WI38 (cell line): Measurements from ENCODE around the gene PTRHD1.

Experiments
- H3K4me3 ChIP-seq: 2 replicates; pipeline ENCODE4 v1.5.1; 2011; ENCODE audit warnings: low read depth, mild to moderate bottlenecking, control low read depth, low read length
- TF ChIP-seq, protein P1 (sequence below): IDR thresholded peaks from 2 replicates; pipeline ENCODE4 v1.5.1; 2012; ENCODE audit warnings: low read depth, mild to moderate bottlenecking, control low read depth, low read length

Gene PTRHD1

DNA sequence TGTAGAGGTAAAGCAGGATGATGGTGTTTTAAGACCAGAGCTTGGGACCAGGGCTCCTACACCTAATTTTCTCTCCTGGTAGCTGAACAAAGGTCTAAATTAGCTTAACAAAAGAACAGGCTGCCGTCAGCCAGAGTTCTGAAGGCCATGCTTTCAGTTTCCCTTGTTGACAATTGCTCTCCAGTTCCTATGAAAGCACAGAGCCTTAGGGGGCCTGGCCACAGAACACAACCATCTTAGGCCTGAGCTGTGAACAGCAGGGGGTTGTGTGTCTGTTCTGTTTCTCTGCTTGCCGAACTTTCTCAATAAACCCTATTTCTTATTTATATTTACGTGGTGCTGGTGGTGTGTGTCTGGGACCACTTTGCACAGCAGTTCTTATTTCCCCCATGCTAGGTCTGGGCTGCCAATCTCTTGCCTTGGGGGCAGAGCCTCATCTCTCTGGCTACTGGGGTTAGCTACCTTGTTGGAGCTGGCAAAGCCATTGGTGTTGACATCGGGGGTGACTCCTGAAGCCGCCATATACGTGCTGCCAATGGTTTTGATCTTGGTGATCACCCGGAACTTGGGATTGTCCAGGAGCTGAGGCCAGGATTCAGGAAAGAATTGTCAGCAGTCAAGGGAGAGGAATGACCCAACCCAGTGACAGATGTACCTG, 29.0 kb upstream of the PTRHD1 start:
- TF ChIP-seq, protein P1, sequence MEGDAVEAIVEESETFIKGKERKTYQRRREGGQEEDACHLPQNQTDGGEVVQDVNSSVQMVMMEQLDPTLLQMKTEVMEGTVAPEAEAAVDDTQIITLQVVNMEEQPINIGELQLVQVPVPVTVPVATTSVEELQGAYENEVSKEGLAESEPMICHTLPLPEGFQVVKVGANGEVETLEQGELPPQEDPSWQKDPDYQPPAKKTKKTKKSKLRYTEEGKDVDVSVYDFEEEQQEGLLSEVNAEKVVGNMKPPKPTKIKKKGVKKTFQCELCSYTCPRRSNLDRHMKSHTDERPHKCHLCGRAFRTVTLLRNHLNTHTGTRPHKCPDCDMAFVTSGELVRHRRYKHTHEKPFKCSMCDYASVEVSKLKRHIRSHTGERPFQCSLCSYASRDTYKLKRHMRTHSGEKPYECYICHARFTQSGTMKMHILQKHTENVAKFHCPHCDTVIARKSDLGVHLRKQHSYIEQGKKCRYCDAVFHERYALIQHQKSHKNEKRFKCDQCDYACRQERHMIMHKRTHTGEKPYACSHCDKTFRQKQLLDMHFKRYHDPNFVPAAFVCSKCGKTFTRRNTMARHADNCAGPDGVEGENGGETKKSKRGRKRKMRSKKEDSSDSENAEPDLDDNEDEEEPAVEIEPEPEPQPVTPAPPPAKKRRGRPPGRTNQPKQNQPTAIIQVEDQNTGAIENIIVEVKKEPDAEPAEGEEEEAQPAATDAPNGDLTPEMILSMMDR: no peak
- no peak overlapping the region for H3K4me3 ChIP-seq

DNA sequence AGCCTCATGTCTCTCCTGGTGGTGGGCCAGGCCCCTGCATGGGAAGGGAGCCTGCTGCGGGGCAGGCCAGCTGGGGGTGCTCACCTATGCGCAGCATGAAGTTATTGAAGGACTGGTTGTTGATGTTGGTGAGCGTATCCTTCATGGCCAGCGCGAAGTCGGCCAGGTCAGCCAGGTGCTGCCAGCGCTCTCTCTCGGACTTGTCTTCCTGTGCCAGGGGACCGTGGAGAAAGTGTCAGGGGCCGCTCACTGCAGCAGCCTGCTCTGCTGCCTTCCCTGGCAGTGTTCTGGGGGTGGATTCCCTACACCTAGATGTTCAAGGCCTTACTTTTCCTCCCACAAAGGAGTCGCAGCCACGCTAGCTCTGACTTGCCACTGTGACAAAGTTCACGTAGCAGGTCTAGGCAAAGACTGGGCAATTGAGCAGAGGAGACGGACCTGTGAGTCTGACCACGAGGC, 28.3 kb upstream of the PTRHD1 start:
- TF ChIP-seq, protein P1: no peak
- no peak overlapping the region for H3K4me3 ChIP-seq

DNA sequence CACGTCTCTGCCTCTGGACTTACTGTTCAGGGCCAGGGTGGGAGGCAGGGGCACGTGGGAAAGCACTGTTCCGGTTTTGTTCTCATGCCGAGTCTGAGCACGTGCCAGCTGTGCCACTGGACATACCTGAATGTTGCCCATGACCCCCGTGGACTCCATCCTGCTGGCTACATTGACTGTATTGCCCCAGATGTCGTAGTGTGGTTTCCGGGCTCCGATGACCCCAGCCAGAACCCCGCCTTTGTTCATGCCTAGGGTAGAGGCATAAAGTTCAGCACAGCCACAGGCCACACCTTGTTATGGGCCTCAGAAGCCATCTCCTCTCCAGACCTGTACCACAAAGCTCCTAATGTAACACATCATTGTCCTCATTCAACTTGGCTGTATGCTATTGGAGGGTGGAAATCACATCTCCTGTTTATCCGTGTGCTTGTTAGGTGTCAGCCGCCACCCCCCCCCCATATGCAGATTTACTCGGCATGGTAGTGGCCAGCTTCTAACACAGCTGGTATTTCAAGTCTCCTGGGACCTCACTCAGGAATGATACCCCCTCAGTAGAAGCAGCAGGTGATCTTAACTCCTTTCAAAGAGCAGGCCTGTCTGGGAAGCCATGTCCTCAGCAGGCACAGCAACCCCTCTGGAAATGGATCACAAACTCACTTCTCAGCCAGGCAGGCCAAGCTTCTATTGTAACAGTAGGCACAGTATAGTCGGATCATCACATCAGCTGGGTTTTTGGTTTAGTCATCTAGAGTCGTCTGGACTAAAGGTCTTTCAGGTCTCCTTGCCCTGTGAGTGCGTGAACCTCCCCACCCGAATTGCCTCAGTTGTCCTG, 27.6 kb upstream of the PTRHD1 start:
- TF ChIP-seq, protein P1: no peak
- H3K4me3 ChIP-seq: no peak overlapping the region

DNA sequence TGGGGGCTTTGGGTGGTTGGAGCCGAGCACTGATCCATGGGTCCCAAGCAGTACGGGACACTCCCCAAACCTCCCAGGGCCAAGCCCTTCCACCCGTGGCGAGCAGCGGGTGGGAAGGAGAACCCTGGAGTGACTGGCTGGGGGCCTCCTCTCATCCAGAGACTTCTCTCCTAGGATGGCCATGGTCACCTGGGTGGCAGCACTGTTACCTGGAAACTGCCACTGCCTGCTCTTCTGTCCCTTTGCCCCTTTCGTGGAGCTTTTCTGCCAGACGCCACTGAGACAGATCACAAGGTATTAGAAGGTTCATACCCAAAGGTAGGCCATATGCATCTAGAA, 27.0 kb upstream of the PTRHD1 start:
- TF ChIP-seq, protein P1: no peak
- no peak overlapping the region for H3K4me3 ChIP-seq

DNA sequence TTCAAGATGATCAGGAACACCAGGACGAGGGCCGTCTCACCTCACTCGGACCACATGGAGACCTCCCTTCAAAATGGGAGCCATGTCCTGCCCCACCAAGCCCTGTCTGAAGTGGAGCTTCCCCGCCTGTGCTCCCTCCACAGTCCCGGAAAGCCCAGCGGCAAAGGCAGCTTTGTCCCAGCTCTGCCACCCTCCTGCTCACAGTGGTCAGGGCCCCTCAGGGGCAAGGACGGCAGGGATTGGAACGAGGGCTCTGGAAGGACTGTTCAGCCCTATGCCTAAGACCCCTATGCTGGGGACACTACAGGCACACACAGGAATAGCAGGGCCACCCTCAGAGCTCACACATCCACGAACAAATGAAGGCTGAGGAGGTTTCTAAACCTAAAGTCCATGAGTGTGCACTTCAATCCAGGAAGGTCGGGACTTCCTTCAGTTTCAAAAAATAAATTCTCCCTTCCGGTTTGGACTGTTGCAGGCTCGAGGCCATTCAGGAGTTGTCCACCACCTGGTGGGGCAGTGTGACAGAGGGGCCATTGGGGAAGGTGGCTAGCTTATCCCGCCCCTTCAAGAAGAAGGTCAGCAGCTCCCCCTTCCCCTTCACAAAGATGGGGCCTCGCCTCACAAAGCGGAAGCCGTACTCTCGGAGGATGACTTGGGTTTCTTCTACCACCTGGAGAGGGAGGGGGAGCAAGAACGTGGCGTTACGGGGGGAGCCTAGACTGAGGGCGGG, 26.4 kb upstream of the PTRHD1 start:
- H3K4me3 ChIP-seq: no peak overlapping the region
- TF ChIP-seq, protein P1: no peak

DNA sequence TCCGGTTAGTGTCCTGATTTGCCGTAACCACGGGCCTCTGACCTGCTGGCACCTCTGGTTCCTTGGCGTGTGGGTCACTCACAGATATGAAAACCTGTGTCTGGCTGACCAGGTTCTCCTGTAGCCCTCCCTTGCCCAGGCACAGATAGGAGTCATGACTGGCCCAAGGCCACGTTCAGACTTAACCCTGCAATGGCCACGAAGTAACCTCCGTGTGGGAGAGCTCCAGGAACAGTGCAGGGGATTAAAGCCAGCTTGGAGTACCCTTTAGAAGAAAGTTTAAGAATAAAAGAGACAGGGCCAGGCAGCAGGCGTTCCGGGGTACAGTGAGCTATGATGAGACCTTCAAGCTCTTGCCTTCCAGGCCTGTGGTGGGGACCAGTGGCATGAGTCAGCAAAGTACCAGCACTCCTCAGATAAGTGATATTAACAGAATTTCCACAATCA, 25.6 kb upstream of the PTRHD1 start:
- H3K4me3 ChIP-seq: no peak overlapping the region
- TF ChIP-seq, protein P1: no peak
